Endothelial cell (in vitro differentiated cells): ENCODE measurements around the gene PCP4L1. TPM values are rescaled to one million over a fixed set of nuclear protein-coding genes. Genes with fewer than 3 reads are reported as not detected.
A peak's percentile ranks its signal among the peaks of the same experiment; 100 is the strongest.
"Not testable (repeated sequence)": the region's sequence is repeated elsewhere in the genome, so short reads cannot be mapped to it uniquely, and the experiment has no call there.

ENCODE experiments used
- DNase-seq: peaks from one replicate; pipeline ENCODE4 v3.0.0; 2021; ENCODE audit warnings: low spot score
- H3K27ac Mint-ChIP-seq: one replicate; pipeline ENCODE4 v1.8.0; 2021; ENCODE audit warnings: mixed read lengths, inconsistent platforms; ENCODE audit not compliant: unreplicated experiment
- H3K27me3 Mint-ChIP-seq: one replicate; pipeline ENCODE4 v1.8.0; 2021; ENCODE audit warnings: mild to moderate bottlenecking, moderate library complexity, mixed read lengths, inconsistent platforms; ENCODE audit not compliant: unreplicated experiment
- H3K36me3 Mint-ChIP-seq: one replicate; pipeline ENCODE4 v1.8.0; 2021; ENCODE audit warnings: mild to moderate bottlenecking, low read depth, mixed read lengths, inconsistent platforms; ENCODE audit not compliant: unreplicated experiment
- H3K4me1 Mint-ChIP-seq: one replicate; pipeline ENCODE4 v1.8.0; 2021; ENCODE audit warnings: mild to moderate bottlenecking, mixed read lengths, inconsistent platforms; ENCODE audit not compliant: unreplicated experiment
- H3K4me3 Mint-ChIP-seq: one replicate; pipeline ENCODE4 v1.8.0; 2021; ENCODE audit warnings: mild to moderate bottlenecking, mixed read lengths, inconsistent platforms; ENCODE audit not compliant: unreplicated experiment
- H3K9me3 Mint-ChIP-seq: one replicate; pipeline ENCODE4 v1.8.0; 2021; ENCODE audit warnings: mixed read lengths, inconsistent platforms; ENCODE audit not compliant: unreplicated experiment
- total RNA-seq: library from RNA; stranded (reverse); fragmentation: NEBNext Ultra II Directional; extraction: Animal tissue kit (Norgen Biotek cat#: 25700); gene quantifications from one replicate; pipeline ENCODE4 v1.2.1, GENCODE V29; 2021; ENCODE audit not compliant: unreplicated experiment
- TF ChIP-seq, protein P1 (sequence below): fragments of 200-600 bp; sonication (generic); IDR thresholded peaks from one replicate; pipeline ENCODE4 v1.5.0; 2021; ENCODE audit warnings: antibody characterized with exemption; ENCODE audit not compliant: unreplicated experiment

PCP4L1 gene
- total RNA-seq, 1 donor from 2014 or later, result not detected

DNA sequence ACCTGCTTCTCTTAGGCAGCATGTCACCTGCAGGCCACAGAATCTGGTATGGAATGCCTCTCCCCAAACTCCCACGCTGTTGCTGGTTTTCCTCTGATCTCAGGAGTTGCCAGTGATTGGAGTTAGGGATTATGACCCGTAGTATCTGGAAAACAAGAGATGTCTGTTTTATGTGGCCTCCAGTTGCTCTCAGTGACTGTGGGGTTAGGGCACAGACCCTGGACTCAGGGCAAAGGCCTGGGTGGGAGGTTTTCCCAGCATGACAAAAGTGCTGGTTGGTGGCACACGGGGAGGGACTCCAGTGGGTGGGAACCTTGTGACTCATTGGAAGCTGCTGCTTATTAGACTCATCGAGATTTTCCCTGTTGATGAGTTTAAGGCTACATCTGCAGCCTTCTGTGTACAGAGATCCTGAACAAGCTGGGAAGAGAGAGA lies 20.5 kb upstream of the PCP4L1 start, which contains the start of gene NR1I3:
Gene NR1I3 (minus strand): TSS at position 165 of the 435 bp plus-strand sequence. CDS start 1,638 bp downstream, outside the sequence.
- DNase-seq, result no peak
- H3K9me3 Mint-ChIP-seq, result no peaks in the 10 kb centered on the region
- no peak within 1 kb of the TSS for H3K4me3 Mint-ChIP-seq
- H3K27ac Mint-ChIP-seq, result no peak within 1 kb of the TSS
- no peaks in the 10 kb centered on the region for H3K36me3 Mint-ChIP-seq
- TF ChIP-seq, protein P1, sequence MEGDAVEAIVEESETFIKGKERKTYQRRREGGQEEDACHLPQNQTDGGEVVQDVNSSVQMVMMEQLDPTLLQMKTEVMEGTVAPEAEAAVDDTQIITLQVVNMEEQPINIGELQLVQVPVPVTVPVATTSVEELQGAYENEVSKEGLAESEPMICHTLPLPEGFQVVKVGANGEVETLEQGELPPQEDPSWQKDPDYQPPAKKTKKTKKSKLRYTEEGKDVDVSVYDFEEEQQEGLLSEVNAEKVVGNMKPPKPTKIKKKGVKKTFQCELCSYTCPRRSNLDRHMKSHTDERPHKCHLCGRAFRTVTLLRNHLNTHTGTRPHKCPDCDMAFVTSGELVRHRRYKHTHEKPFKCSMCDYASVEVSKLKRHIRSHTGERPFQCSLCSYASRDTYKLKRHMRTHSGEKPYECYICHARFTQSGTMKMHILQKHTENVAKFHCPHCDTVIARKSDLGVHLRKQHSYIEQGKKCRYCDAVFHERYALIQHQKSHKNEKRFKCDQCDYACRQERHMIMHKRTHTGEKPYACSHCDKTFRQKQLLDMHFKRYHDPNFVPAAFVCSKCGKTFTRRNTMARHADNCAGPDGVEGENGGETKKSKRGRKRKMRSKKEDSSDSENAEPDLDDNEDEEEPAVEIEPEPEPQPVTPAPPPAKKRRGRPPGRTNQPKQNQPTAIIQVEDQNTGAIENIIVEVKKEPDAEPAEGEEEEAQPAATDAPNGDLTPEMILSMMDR, result no peak
- H3K4me1 Mint-ChIP-seq, result no peaks in the 10 kb centered on the region
- peaks cover 2% of the 10 kb centered on the region for H3K27me3 Mint-ChIP-seq

- no peak overlapping the region for H3K27ac Mint-ChIP-seq
- DNase-seq, result no peak
- H3K4me1 Mint-ChIP-seq, result no peaks in the 10 kb centered on the region
- H3K36me3 Mint-ChIP-seq, result no peaks in the 10 kb centered on the region
- H3K4me3 Mint-ChIP-seq, result no peak overlapping the region
- peaks cover 6% of the 10 kb centered on the region for H3K9me3 Mint-ChIP-seq
- TF ChIP-seq, protein P1, result no peak
- H3K27me3 Mint-ChIP-seq, result no peaks in the 10 kb centered on the region
Measured at GRCh38 chr1:161241682-161242081, 16.9 kb upstream of the PCP4L1 start.

- no peaks in the 10 kb centered on the region for H3K36me3 Mint-ChIP-seq
- no peaks in the 10 kb centered on the region for H3K4me1 Mint-ChIP-seq
- H3K4me3 Mint-ChIP-seq, result no peak overlapping the region
- no peaks in the 10 kb centered on the region for H3K27me3 Mint-ChIP-seq
- TF ChIP-seq, protein P1, result no peak
- no peak overlapping the region for H3K27ac Mint-ChIP-seq
- DNase-seq, result no peak
- H3K9me3 Mint-ChIP-seq, result peaks cover 6% of the 10 kb centered on the region
Measured at GRCh38 chr1:161242313-161242712, 16.2 kb upstream of the PCP4L1 start.

DNA sequence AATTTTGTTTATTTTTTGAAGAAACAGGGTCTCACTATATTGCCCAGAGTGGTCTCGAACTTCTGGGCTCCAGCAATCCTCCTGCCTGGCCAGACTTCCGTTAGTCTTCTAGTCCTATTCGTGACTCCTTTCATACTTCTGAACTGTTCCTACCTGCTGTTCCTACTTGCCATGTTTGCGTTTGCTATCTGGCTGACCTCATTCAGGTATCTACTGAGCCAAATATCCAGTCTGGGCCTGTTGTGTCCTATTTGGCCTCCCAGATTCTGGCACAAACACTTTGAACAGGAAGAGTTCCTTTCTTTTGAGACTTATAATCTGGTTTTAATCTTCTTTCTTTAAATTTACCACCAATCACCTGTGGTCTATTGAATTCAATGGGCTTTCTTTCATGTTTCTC lies 13.7 kb upstream of the PCP4L1 start:
- Mint-ChIP-seq H3K27ac (no peak overlapping the region), H3K9me3 (peaks cover 6% of the 10 kb centered on the region), H3K36me3 (peaks cover 3% of the 10 kb centered on the region), H3K27me3 (no peaks in the 10 kb centered on the region), H3K4me1 (peaks cover 3% of the 10 kb centered on the region), H3K4me3 (no peak overlapping the region)
- no peak for DNase-seq
- TF ChIP-seq, protein P1, result no peak

GRCh38 chr1:161250100-161250499 lies 8.4 kb upstream of the PCP4L1 start:
- H3K4me3 Mint-ChIP-seq, result peak overlapping the region; percentile 56
- not testable (repeated sequence) for H3K27ac Mint-ChIP-seq, H3K36me3 Mint-ChIP-seq, DNase-seq, H3K4me1 Mint-ChIP-seq, H3K27me3 Mint-ChIP-seq, H3K9me3 Mint-ChIP-seq
